Inferior parietal cortex (tissue), 1 donor: ENCODE data around the gene RHBDD1.
A peak's percentile ranks its signal among the peaks of the same experiment; 100 is the strongest.

Experiments used
- DNase-seq: peaks from one replicate; pipeline ENCODE4 v3.0.0-alpha.2; 2016; ENCODE audit errors: extremely low spot score

Gene RHBDD1

DNA sequence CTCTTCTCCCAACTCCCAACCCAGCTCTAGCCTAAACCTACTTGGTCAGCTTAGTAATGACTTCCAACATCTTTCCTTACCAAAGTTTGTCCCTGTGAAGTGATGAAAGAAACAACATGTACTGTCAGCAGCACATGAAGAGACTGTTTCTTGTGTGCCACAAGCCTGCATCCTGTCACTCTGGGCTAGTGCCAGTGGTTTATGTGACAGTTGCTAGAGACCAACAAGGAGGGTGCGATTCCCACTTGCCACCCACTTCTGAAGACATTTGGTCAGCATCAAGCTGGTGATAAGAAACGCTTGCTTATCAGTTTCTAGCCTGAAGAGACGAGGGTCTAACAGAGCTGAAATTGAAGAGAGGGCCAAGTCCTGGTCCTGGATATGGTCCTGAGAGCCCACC is 195.5 kb downstream of the RHBDD1 start:
- DNase-seq, result no peak

DNA sequence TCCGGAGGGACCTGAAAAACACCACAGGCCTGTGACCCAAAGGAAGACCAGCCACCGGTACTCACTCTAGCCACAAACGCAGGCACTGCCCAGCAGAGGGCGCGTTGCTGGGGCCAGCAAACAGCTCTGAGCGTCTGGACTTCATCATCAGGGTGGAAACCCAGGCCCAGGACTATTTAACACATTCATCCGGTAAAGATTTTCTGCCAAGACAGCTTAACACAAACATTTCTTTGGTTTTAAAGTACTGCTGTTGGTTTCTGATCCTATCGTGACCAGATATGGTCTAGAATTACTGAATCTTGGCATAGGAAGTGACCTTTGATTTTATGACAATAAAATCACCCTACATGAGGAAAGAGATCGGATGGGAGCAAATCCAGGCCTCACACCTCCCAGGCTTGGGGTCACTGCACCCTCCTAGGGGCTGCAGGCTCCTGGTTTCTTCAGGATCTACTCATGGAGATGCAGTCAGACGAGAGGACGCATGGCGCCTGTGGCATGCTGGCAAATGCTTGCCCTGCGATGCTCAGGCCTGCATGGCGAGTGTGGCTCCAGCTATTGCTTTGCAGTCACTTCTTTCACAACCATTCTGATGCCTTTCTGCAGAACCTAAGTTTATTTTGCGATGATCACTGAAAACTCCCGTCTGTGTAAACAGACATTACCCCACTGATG is 197.8 kb downstream of the RHBDD1 start:
- no peak for DNase-seq

DNA sequence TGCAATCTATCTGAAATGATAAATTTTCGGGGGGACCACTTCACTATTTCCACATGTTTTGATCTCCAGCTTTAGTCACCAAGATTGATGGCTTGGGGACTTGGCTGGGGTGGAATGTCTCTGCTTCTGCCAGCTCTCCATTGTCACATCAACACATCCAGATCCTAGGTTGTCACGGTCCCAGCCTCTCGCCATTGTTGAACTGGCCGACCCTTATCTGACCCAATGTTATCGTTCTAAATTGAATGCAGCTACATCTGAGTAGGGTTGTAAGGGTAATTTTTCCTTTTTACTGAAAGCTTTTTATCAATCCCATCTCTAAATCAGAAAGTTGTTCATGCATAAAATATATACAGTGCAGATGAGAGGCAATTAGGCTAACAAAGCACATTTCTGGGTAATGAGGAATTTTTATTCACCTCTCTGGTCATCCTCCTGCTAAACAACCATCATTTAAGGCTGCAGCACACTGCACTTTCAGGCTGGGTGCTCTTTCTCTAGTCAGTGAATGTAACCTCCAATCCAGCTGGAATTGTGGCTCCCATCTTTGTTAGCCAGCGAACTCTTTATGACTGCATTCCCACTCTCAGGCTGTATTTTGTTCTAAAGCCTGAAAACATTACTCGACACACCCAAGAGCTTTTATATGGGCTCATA is 200.0 kb downstream of the RHBDD1 start:
- no peak for DNase-seq

GRCh38 chr2:227036527-227036926 is 200.7 kb downstream of the RHBDD1 start:
- no peak for DNase-seq

- peak; percentile 40 for DNase-seq
These were observed 202.8 kb downstream of the RHBDD1 start for GRCh38 chr2:227038550-227039189.

DNA sequence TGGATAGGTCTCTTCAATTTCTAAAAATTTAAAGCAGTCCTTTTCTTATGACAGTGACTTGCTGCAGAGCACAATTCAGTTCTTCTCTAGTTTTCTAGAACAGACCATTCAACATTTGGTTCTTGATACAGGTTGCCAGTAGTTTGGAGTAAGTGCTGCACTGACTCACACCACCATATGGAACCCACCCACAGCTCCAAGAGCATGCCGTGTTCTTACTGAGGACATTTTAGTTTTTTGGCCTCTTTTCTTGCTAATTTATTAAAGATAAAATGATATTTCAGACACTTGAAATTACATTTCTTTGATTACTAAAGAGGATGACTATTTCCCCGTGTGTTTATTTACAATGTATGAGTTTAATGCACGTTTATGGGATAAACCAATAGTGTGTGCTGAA is 208.1 kb downstream of the RHBDD1 start:
- DNase-seq, result no peak
